Upper lobe of left lung (tissue), 4 donors: ENCODE data around the gene RAB13.

Experiments
- EP300 ChIP-seq, 4 donors: sonication (generic); formaldehyde crosslinking; IDR thresholded peaks; one replicate each; pipeline ENCODE4 v1.5.1; 2017; ENCODE audit warnings: antibody characterized with exemption in 4 of 4, control low read depth in 2 of 4
- POLR2A ChIP-seq, 4 donors: fragments of 450-650 bp; IDR thresholded peaks; one replicate each; pipeline ENCODE4 v1.5.1; 2016 to 2017; ENCODE audit warnings: antibody characterized with exemption in 4 of 4, mild to moderate bottlenecking in 2 of 4
- POLR2AphosphoS5 ChIP-seq, 2 donors: sonication (generic); formaldehyde crosslinking; IDR thresholded peaks; one replicate each; pipeline ENCODE4 v1.5.1; 2017; ENCODE audit warnings: antibody characterized with exemption in 2 of 2
- TF ChIP-seq, protein P1 (sequence below), 6 experiments: fragments of 450-650 bp in 4 of 6; fragments of 200-600 bp in 2 of 6; sonication (generic) in 2 of 6; IDR thresholded peaks; one replicate each; pipeline ENCODE4 v1.5.1; 2016 to 2019; ENCODE audit warnings: antibody characterized with exemption in 6 of 6

GRCh38 chr1:153946622-153947241 is 39.4 kb downstream of the RAB13 start, which contains the start of gene DENND4B:
- TF ChIP-seq POLR2A (IDR thresholded peaks at IDR 0.05): no peak
- TF ChIP-seq, protein P1, sequence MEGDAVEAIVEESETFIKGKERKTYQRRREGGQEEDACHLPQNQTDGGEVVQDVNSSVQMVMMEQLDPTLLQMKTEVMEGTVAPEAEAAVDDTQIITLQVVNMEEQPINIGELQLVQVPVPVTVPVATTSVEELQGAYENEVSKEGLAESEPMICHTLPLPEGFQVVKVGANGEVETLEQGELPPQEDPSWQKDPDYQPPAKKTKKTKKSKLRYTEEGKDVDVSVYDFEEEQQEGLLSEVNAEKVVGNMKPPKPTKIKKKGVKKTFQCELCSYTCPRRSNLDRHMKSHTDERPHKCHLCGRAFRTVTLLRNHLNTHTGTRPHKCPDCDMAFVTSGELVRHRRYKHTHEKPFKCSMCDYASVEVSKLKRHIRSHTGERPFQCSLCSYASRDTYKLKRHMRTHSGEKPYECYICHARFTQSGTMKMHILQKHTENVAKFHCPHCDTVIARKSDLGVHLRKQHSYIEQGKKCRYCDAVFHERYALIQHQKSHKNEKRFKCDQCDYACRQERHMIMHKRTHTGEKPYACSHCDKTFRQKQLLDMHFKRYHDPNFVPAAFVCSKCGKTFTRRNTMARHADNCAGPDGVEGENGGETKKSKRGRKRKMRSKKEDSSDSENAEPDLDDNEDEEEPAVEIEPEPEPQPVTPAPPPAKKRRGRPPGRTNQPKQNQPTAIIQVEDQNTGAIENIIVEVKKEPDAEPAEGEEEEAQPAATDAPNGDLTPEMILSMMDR (IDR thresholded peaks at IDR 0.05): peak; percentile 94 to 100 (median 96)
- TF ChIP-seq POLR2AphosphoS5 (IDR thresholded peaks at IDR 0.05): peak; percentile 51
- TF ChIP-seq EP300 (IDR thresholded peaks at IDR 0.05): no peak
